Measurements from ENCODE around the gene DBNL. TPM values are rescaled to one million over a fixed set of nuclear protein-coding genes. Genes with fewer than 3 reads are reported as not detected.

Gene DBNL
- total RNA-seq, 1 donor from 2014 or later: 100 TPM

DNA sequence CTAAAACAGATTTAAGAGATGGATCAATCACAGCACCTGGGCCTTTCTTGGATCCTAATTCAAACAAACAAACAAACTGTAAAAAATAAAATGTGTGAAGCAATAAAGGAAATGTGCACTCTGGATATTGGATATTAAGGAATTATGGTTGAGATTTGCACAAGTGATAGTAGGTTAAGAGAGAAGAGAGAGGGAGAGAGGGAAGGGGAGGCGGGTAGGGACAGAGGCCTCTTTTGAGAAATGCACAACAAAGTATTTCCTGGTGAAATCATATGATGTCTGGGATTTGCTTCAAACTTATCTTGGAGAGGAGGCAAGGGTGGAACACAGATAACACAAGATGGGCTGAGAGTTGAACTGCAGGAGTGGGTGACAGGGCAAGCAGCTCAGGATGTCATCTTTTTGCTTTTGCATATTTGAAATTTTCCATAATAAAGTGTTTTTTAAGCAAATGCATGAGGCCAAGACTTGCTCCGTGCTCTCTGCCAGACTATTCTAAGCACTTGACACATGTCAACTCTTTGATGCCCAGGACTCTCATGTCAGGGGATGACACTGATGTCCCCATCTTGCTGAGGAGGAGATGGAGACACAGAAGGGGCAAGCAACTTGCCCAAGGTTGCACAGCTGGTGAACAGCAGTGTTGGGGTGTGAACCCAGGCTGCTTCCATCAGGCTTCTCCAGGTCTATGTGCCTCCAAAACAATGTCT lies 50.5 kb downstream of the DBNL start:
- DNase-seq (ENCODE audit: extremely low spot score in 2 of 2): no peak
- Histone ChIP-seq H3K36me3 (no peaks in the 10 kb centered on the region), H3K9me3 (no peaks in the 10 kb centered on the region), H3K27ac (peak overlapping the region; percentile 65), H3K4me3 (no peak overlapping the region), H3K27me3 (no peaks in the 10 kb centered on the region), H3K4me1 (peaks cover 30% of the 10 kb centered on the region)
- intact Hi-C loops (cut with DNase I): no loop called here
- TF ChIP-seq POLR2A (IDR thresholded peaks at IDR 0.05): no peak

DNA sequence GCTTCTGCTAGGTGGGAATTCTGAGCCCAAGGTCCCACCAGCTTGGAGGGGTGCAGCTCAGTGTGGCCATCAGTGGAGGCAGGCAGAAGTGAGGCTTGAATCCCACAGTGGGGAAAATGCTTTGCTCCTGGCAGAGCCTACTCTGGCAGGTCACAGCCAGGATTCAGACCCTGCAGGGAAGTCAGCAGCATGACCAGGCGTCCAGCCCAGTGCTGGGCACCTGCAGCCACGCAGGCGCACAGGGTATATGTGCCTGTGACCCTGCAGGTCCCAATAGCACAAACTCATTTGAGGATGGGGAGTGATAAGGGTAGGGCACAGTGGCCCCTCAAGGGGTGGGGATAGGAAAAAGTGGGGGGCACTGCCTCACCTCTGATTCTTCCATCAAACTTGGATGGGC lies 51.3 kb downstream of the DBNL start:
- DNase-seq (ENCODE audit: extremely low spot score in 2 of 2): no peak
- intact Hi-C loops (cut with DNase I): no loop called here
- no peak for TF ChIP-seq POLR2AphosphoS5 (IDR thresholded peaks at IDR 0.05; ENCODE audit: insufficient read depth in 1 of 2, low read depth in 1 of 2)
- TF ChIP-seq, protein P1, sequence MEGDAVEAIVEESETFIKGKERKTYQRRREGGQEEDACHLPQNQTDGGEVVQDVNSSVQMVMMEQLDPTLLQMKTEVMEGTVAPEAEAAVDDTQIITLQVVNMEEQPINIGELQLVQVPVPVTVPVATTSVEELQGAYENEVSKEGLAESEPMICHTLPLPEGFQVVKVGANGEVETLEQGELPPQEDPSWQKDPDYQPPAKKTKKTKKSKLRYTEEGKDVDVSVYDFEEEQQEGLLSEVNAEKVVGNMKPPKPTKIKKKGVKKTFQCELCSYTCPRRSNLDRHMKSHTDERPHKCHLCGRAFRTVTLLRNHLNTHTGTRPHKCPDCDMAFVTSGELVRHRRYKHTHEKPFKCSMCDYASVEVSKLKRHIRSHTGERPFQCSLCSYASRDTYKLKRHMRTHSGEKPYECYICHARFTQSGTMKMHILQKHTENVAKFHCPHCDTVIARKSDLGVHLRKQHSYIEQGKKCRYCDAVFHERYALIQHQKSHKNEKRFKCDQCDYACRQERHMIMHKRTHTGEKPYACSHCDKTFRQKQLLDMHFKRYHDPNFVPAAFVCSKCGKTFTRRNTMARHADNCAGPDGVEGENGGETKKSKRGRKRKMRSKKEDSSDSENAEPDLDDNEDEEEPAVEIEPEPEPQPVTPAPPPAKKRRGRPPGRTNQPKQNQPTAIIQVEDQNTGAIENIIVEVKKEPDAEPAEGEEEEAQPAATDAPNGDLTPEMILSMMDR (IDR thresholded peaks at IDR 0.05): no peak
- TF ChIP-seq POLR2A (IDR thresholded peaks at IDR 0.05): no peak
- Histone ChIP-seq H3K36me3 (no peaks in the 10 kb centered on the region), H3K27me3 (no peaks in the 10 kb centered on the region), H3K4me3 (no peak overlapping the region), H3K27ac (peak overlapping the region; percentile 65), H3K9me3 (no peaks in the 10 kb centered on the region), H3K4me1 (peaks cover 26% of the 10 kb centered on the region)

DNA sequence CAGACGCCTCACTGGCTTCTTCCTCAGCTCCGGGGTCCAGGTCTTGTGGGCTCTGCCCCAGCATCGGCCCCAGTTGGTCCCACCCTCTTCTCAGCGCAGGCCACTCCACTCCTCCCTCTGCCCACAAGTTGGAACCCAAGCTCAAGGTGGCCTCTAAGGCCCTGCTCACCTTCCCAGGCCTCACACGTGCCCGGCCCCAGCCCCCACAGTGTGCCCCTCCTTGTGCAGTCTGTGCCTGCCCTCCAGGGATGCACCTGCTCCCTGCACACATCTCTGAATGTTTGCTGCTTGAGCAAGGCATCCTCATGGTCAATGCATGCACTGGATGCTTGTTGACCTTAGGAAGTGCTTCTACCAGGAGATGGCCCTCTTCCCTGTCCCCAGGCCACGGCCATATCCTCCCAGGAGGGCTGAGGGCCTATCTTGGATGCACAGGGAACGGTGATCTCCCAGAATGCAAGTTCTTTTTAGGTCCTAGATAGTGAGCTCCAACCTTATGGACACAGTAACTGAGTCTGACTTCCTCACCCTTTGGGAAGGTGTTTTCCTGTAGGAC lies 51.9 kb downstream of the DBNL start:
- H3K4me1 ChIP-seq: peaks cover 32% of the 10 kb centered on the region
- H3K4me3 ChIP-seq: no peak overlapping the region
- peak overlapping the region; percentile 65 for H3K27ac ChIP-seq

DNA sequence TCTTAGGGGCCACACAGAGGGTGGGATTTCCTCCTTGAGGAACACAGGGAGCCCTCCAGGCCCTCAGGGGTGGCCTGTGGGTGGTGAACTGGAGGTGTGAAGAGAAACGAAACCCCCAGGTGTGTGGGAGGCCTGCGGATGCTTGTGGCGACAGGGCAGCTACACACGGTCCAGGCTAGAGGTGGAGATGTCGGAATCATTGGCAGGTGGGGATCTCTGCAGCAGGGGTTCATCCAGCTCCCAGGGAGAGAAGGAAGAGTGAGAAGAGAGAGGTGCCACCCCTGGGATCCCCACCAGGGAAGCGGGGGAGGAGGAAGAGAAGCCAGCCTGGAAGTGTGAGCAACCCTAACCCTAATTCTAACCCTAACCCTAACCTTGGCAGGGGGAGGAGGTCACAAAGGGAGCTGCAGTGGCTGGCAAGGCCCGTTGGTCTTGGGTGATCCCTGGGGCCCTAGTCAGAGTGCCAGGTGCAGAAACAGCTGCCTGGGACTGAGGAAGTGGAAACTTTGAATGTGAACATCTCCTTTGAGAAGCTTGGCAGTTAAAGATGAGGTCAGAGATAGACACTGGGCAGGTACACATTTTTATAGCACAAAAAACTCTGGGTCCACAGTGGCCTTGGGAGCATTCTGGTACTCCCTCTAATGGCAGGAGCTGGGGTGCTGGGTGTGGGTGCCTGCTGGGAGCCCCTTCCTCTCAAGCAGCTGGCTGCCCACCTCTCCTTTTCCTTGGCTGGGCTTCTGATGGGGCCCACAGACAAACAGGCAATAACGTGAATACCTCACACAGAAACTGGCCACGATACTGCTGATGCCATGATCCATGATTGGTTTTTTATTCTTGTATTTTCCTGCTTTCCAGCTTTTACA lies 52.8 kb downstream of the DBNL start:
- Histone ChIP-seq H3K4me3 (no peak overlapping the region), H3K27me3 (no peaks in the 10 kb centered on the region), H3K36me3 (no peaks in the 10 kb centered on the region), H3K27ac (no peak overlapping the region), H3K4me1 (peaks cover 41% of the 10 kb centered on the region), H3K9me3 (no peaks in the 10 kb centered on the region)
- TF ChIP-seq, protein P1 (IDR thresholded peaks at IDR 0.05): no peak
- DNase-seq (ENCODE audit: extremely low spot score in 2 of 2): no peak
- intact Hi-C loops (cut with DNase I): no loop called here

More for the DNA sequence above, 51.9 kb downstream of the DBNL start:
- Histone ChIP-seq H3K9me3 (no peaks in the 10 kb centered on the region), H3K36me3 (no peaks in the 10 kb centered on the region), H3K27me3 (no peaks in the 10 kb centered on the region)
- no peak for DNase-seq (ENCODE audit: extremely low spot score in 2 of 2)
- no peak for TF ChIP-seq POLR2AphosphoS5 (IDR thresholded peaks at IDR 0.05; ENCODE audit: insufficient read depth in 1 of 2, low read depth in 1 of 2)
- TF ChIP-seq, protein P1 (IDR thresholded peaks at IDR 0.05): no peak
- intact Hi-C loops (cut with DNase I): no loop called here

DNA sequence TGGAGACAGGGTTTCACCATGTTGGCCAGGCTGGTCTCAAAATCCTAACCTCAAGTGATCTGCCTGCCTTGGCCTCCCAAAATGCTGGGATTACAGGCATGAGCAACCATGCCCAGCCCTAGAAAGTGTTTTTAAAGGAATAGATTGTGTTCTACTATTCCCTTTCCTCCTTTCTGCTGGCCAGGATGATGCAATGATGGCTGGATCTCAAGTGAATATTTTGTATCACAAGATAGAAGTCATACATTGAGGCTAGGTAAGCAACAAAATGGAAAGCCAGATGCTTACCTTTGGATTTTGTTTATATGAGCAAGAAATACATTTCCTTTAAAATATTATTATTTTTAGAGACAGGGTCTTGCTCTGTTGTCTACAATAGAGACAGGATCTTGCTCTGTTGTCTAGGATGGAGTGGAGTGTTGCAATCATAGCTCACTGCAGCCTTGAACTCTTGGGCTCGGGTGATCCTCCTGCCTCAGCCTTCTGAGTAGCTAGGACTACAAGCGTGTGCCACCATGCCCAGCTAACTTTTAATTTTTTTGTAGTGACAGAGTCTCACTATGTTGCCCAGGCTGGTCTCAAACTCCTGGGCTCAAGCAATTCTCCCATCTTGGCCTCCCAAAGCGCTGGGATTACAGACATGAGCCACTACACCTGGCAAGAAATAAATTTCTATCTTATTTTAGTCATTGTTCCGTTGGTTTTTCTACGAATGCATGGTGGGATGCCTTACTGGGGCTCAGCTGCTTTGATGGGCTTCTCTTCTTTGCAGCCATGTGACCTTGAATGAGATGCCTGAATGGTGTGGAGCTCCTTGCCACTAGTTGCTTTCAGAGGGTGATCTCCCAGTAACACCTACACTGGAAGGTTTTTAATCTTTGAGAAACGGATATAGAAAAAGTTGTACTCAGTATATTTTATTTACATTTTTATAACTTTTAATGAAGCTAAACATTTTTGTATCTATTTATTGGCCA lies 53.9 kb downstream of the DBNL start:
- peaks cover 52% of the 10 kb centered on the region for H3K4me1 ChIP-seq

More for the DNA sequence above, 53.9 kb downstream of the DBNL start:
- intact Hi-C loops (cut with DNase I): no loop called here
- no peak for TF ChIP-seq POLR2A (IDR thresholded peaks at IDR 0.05)
- no peak for TF ChIP-seq POLR2AphosphoS5 (IDR thresholded peaks at IDR 0.05; ENCODE audit: insufficient read depth in 1 of 2, low read depth in 1 of 2)
- TF ChIP-seq, protein P1 (IDR thresholded peaks at IDR 0.05): no peak
- no peak for DNase-seq (ENCODE audit: extremely low spot score in 2 of 2)
- H3K9me3 ChIP-seq: no peaks in the 10 kb centered on the region
- H3K4me3 ChIP-seq: no peak overlapping the region
- H3K27me3 ChIP-seq: no peaks in the 10 kb centered on the region
- no peaks in the 10 kb centered on the region for H3K36me3 ChIP-seq
- H3K27ac ChIP-seq: no peak overlapping the region
